ENCODE measurements around the gene DLGAP5. TPM values are rescaled to one million over a fixed set of nuclear protein-coding genes. Genes with fewer than 3 reads are reported as not detected.

The DLGAP5 gene
- total RNA-seq, 1 experiment from 2014 or later, result 118 TPM

DNA sequence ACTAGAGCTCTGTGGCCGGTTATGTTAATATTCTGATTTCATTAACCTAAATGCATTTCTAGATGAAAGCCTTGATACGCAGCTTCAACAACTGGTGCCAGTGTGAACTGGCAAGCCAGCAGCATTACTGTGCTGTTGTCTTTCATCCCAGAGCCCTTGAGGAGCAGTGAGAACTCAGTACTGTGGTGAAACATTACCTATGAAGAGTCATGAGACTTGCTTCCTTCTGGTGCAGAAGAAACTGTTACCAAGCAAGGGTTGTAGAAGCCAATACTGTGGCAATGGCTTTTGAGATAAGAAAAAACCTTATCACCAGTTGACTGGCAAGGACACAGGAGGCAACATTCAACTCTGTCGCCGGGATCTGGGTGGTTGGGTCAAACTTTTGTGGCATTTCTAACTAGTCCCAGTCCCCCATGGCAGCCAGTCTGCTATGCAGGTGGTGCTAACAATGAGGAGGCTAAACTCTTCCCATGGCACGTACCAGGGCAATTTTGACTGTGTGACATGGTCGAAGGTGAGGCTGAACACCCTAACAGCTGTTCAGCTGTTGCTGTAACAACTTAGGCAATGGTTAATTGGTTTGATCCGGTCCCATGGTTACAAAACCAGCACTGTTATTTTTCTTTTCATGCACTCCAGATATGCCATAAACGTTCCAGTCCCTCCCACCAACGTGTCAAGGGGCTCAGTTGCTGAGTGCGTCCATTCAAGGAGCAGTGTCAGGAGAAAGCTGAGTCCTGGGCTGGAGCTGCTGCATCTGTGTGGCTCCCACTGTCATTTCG is 74.9 kb downstream of the DLGAP5 start:
- no peak overlapping the region for H3K27ac Mint-ChIP-seq
- Histone ChIP-seq H3K79me1 (ENCODE audit: insufficient read depth, low read depth, low read length, poor library complexity, severe bottlenecking) (no peaks in the 10 kb centered on the region), H3K14ac (ENCODE audit: insufficient read depth, low read length) (no peak overlapping the region; the same call in 1 of the 2 replicates), H3K27me3 (ENCODE audit: insufficient read depth, low read length) (no peaks in the 10 kb centered on the region), H3K9me3 (ENCODE audit: control insufficient read depth, low read depth, low read length) (no peaks in the 10 kb centered on the region), H4K5ac (ENCODE audit: insufficient read length, low read depth, low read length) (no peak overlapping the region), H2AK5ac (ENCODE audit: insufficient read length, low read length) (no peak overlapping the region), H3K18ac (ENCODE audit: insufficient read length, low read depth, low read length) (no peak overlapping the region), H3K27ac (ENCODE audit: insufficient read length, low read depth, low read length) (no peak overlapping the region), H2AFZ (ENCODE audit: low read length) (no peak overlapping the region), H3K9ac (ENCODE audit: extremely low read depth, insufficient read length, low read length) (no peak overlapping the region), H4K20me1 (ENCODE audit: control insufficient read depth, insufficient read depth, insufficient read length) (no peaks in the 10 kb centered on the region), H3K4me2 (ENCODE audit: insufficient read depth, insufficient read length, low read length) (no peak overlapping the region), H3K4me1 (ENCODE audit: insufficient read depth, low read length) (no peaks in the 10 kb centered on the region), H3K23ac (ENCODE audit: insufficient read length, low read depth, low read length) (no peak overlapping the region), H3K56ac (ENCODE audit: insufficient read length, low read depth, low read length) (no peak overlapping the region), H3K23me2 (ENCODE audit: insufficient read length, low read depth, low read length, poor library complexity, severe bottlenecking) (no peaks in the 10 kb centered on the region), H2BK12ac (ENCODE audit: insufficient read length, low read depth, low read length) (no peak overlapping the region), H2BK20ac (ENCODE audit: low read depth, low read length, poor library complexity, severe bottlenecking) (no peak overlapping the region), H2BK5ac (ENCODE audit: insufficient read length, low read length) (no peak overlapping the region), H3K79me2 (ENCODE audit: insufficient read depth, low read length) (no peaks in the 10 kb centered on the region), H3K4ac (ENCODE audit: low read depth, low read length) (no peak overlapping the region), H2BK120ac (ENCODE audit: low read depth, low read length, poor library complexity, severe bottlenecking) (no peak overlapping the region), H2BK15ac (ENCODE audit: low read depth, low read length) (no peak overlapping the region), H4K8ac (replicated peaks; ENCODE audit: insufficient read length, low read depth, low read length) (no peak overlapping the region), H4K91ac (ENCODE audit: insufficient read length, low read depth, low read length) (no peak overlapping the region), H3T11ph (ENCODE audit: low read length) (no peak overlapping the region)
- H3K9me3 Mint-ChIP-seq, result no peaks in the 10 kb centered on the region
- TF ChIP-seq, protein P1, sequence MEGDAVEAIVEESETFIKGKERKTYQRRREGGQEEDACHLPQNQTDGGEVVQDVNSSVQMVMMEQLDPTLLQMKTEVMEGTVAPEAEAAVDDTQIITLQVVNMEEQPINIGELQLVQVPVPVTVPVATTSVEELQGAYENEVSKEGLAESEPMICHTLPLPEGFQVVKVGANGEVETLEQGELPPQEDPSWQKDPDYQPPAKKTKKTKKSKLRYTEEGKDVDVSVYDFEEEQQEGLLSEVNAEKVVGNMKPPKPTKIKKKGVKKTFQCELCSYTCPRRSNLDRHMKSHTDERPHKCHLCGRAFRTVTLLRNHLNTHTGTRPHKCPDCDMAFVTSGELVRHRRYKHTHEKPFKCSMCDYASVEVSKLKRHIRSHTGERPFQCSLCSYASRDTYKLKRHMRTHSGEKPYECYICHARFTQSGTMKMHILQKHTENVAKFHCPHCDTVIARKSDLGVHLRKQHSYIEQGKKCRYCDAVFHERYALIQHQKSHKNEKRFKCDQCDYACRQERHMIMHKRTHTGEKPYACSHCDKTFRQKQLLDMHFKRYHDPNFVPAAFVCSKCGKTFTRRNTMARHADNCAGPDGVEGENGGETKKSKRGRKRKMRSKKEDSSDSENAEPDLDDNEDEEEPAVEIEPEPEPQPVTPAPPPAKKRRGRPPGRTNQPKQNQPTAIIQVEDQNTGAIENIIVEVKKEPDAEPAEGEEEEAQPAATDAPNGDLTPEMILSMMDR (conservative IDR thresholded peaks at IDR 0.05), result no peak
- H3K4me1 Mint-ChIP-seq, result peaks cover 14 to 17% of the 10 kb centered on the region in 2 experiments
- WGBS (ENCODE audit: extremely low coverage, insufficient read length, low lambda C conversion rate), result no CpG with 5 or more reads among the region's 11 CpGs
- no peak for DNase-seq
- H3K36me3 Mint-ChIP-seq (ENCODE audit: insufficient read depth in 1 of 3, low read depth in 3 of 3), result no peaks in the 10 kb centered on the region
- H3K4me3 Mint-ChIP-seq, result no peak overlapping the region
- peaks cover 28% of the 10 kb centered on the region for H3K27me3 Mint-ChIP-seq (ENCODE audit: low read depth)

Measured in H9 (cell line).